ENCODE data around the gene POC1A. TPM values are rescaled to one million over a fixed set of nuclear protein-coding genes. Genes with fewer than 3 reads are reported as not detected.

POC1A gene
- total and polyA plus RNA-seq, 9 of the 15 experiments (the other 6 are each of a cell fraction or from before 2014, with no cell fraction given), result 7.2 to 17.5 (median 12.1) TPM

- H3K9me1 ChIP-seq (ENCODE audit: control insufficient read depth, insufficient read depth, low read length), result no peaks in the 10 kb centered on the region
- no peak overlapping the region for H3K9ac ChIP-seq (ENCODE audit: insufficient read depth in 1 of 2, low read depth in 2 of 2, low read length in 2 of 2)
- no peak overlapping the region for H3K27ac ChIP-seq (ENCODE audit: extremely low read depth, low read depth, low read length)
- POLR2A ChIA-PET, result interaction anchor here (0.7 kb wide), 1 partner anchor 10 kb away, joined by 4 read pairs; no protein-coding TSS in a partner anchor
- no peaks in the 10 kb centered on the region for H3K79me2 ChIP-seq (ENCODE audit: control insufficient read depth, insufficient read depth, low read length)
- peaks cover 4 to 5% of the 10 kb centered on the region in 2 experiments; a peak in 4 of 5 replicates for H3K4me1 ChIP-seq (replicated peaks in 1 of 2; ENCODE audit: control insufficient read depth in 2 of 2, insufficient read depth in 2 of 2, low read length in 2 of 2)
- FAIRE-seq (no peak), DNase-seq (ENCODE audit: extremely low read depth in 1 of 4, low spot score in 3 of 4) (no peak), ATAC-seq (no peak)
- no peak overlapping the region for H3K4me3 ChIP-seq
- intact Hi-C loops (cut with micrococcal nuclease), result no loop called here
- H3K4me2 ChIP-seq (ENCODE audit: insufficient read depth, low read length), result no peak overlapping the region
- no peaks in the 10 kb centered on the region for H4K20me1 ChIP-seq (replicated peaks; ENCODE audit: control insufficient read depth, insufficient read depth, low read length)
- in situ Hi-C loops (cut with MboI), result no loop called here
- CTCF ChIA-PET (ENCODE audit: low intra/inter-chr PET ratio), result no interaction called here
- BruUV-seq (replicated peaks), result no TSS peak
- WGBS (ENCODE audit: insufficient coverage, low coverage, missing lambda C conversion rate), result 74% methylated on average over 8 of the region's 10 CpGs
- H3K27me3 ChIP-seq (ENCODE audit: control insufficient read depth in 2 of 2, insufficient read depth in 2 of 2, low read length in 2 of 2), result no peaks in the 10 kb centered on the region
- H3K9me3 ChIP-seq (replicated peaks; ENCODE audit: control insufficient read depth, insufficient read depth, low read depth, low read length), result no peaks in the 10 kb centered on the region
- no peak overlapping the region for H2AFZ ChIP-seq (ENCODE audit: low read depth, low read length)
- peaks cover 13% of the 10 kb centered on the region; the same call in 2 of the 3 replicates for H3K36me3 ChIP-seq (ENCODE audit: control insufficient read depth, insufficient read depth, low read length)
- TF ChIP-seq NEUROD1 (IDR thresholded peaks at IDR 0.05; ENCODE audit: borderline replicate concordance, low read depth, low read length, partially characterized antibody) (no peak), FOSL1 (tag; conservative IDR thresholded peaks at IDR 0.05) (no peak), PBX2 (CRISPR knock-in tag; IDR thresholded peaks at IDR 0.05; ENCODE audit: low read depth) (no peak), PBX2 (tag; conservative IDR thresholded peaks at IDR 0.05; ENCODE audit: low read depth) (no peak), TBL1XR1 (IDR thresholded peaks at IDR 0.05; ENCODE audit: low read length in 2 of 2) (no peak), MNT (conservative IDR thresholded peaks at IDR 0.05) (no peak), HMGXB4 (CRISPR knock-in tag; IDR thresholded peaks at IDR 0.05) (no peak), LCOR (CRISPR knock-in tag; IDR thresholded peaks at IDR 0.05) (no peak), ZBTB2 (IDR thresholded peaks at IDR 0.05) (no peak), HOMEZ (CRISPR knock-in tag; IDR thresholded peaks at IDR 0.05) (no peak)
These were observed 49.3 kb downstream of the POC1A start for GRCh38 chr3:52104684-52105640.

Measured in K562 (cell line).